Kidney glomerular epithelial cell (primary cell): ENCODE data around the gene ERFL.
"Not testable (repeated sequence)": the region's sequence is repeated elsewhere in the genome, so short reads cannot be mapped to it uniquely, and the experiment has no call there.

Experiments used
- DNase-seq: peaks from one replicate; lab custom pipeline; 2025; lab: John Stamatoyannopoulos, UW

ERFL gene

DNA sequence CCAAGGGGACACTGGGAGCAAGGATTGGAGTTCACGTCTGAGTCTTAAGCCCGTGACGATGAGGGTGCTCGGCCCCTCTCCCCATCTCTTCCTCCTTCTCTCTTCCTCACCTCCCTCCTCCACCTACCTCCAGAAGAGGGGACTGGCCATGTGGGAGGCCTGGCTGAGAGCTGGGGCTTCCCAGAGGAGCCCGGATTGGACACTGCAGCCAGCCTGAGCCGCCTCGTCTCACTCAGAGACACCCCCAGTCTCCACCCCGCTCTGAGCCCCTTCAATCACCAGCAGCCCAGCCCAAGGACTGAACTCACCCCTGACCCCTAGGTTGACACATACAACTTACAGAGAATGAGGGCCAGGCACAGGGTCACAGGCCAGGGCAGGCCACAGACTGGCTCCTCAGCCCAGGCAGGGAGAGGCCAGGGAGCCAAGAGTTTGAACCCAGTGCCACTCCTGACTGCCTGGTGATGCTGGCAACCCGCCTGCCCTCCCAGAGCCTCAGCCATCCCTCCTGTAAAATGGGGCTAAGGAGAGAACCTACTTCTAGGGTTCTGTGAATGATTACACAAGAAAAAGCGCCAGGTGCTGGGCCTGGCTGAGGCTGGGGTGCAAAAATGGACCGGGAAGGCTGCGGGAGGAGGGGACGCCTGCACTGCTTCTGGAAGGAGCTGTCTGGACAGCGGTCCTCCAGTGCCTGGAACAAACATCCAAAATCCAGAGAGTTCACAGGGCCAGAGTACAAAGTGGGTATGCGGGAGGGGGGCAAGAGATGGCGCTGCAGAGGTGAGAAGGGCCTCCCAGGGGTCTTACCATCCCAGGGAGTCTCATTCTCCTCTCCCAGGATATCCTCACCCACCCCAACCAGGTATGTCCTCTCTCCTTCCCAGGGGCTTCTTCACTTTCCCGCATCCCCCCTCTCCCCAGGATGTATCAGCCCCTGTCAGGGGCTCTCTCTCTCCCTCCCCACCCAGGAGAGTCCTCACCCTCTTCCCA, 50.0 kb downstream of the ERFL start:
- no peak for DNase-seq

GRCh38 chr19:41876847-41877832, 51.1 kb downstream of the ERFL start, which contains the start of gene CD79A:
CD79A (plus strand) TSS chr19:41877279; CDS start chr19:41877305, 26 bp downstream.
- DNase-seq, result no peak

DNA sequence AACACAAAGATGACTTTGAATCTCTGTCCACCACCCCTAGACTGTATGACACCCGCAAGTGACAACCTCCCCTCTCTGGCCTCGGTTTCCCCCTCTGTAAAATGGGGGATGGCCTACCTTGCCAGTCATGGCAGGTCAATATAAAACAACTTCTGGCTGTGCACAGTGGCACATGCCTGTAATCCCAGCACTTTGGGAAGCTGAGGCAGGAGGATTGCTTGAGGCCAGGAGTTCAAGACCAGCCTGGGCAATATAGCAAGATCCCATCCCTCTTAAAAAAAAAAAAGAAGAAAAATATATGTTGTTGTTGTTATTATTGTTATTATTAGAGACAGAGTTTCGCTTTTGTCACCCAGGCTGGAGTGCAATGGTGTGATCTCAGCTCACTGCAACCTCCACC, 52.3 kb downstream of the ERFL start:
- DNase-seq, result not testable (repeated sequence)

GRCh38 chr19:41872775-41873647, 55.2 kb downstream of the ERFL start:
- DNase-seq, result peak; percentile 33

- DNase-seq, result no peak
These were observed 55.9 kb downstream of the ERFL start for GRCh38 chr19:41872384-41872774.

DNA sequence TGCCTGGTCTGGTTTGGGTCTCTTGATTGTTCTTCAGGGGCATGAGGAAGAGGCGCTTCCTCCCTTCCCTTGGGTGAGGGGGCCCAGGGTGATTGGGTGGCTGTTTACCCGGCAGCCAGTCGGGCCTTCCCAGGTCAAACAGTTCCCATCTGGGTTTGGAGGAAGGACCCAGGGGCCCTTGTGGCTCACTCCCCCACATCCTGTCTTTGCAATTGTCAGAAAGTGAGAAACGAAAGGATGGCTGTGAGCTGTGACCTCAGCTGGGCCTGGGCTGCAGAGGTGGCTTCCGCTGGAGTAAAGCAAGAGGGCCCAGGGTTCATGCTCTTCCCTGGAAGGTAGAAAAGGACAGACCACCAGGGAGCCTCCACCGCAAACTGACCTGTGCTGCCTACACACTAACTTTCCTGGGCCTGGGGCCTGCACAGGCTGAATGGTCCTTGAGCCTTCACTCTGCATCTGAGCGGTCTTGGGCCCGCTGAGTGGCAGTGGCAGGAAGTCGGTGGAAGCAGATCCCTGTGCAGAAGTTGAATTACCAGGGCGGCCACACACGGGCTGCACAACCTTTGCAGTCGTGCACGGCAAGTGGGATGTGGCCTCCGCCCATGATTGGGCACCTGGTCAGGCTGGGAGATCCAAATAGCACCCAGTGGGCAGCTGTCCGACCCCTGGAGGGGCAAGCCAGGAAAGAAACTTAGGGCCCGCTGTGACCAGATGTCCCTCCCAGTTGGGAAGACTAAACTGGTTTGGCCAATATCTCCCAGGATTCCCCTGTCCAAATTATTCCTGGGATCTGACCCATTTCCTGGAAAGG, 56.5 kb downstream of the ERFL start:
- DNase-seq, result no peak

- DNase-seq, result no peak
These were observed 57.8 kb downstream of the ERFL start for GRCh38 chr19:41870401-41870873.

GRCh38 chr19:41869374-41869955, 58.8 kb downstream of the ERFL start:
- DNase-seq, result no peak

DNA sequence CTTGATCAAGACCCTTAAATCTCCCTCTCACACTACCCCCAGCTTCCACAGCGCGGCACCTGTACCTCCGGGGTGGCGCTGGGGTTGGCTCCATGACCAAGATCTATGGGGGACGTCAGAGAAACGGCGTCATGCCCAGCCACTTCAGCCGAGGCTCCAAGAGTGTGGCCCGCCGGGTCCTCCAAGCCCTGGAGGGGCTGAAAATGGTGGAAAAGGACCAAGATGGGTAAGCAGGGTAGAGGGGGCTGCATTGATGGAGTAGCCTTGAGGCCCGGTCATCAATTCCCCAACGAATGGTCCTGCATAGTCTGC, 59.3 kb downstream of the ERFL start:
- no peak for DNase-seq

GRCh38 chr19:41868120-41868988, 59.9 kb downstream of the ERFL start:
- DNase-seq, result no peak

- DNase-seq, result no peak
These were observed 62.0 kb downstream of the ERFL start for GRCh38 chr19:41866284-41866683.

DNA sequence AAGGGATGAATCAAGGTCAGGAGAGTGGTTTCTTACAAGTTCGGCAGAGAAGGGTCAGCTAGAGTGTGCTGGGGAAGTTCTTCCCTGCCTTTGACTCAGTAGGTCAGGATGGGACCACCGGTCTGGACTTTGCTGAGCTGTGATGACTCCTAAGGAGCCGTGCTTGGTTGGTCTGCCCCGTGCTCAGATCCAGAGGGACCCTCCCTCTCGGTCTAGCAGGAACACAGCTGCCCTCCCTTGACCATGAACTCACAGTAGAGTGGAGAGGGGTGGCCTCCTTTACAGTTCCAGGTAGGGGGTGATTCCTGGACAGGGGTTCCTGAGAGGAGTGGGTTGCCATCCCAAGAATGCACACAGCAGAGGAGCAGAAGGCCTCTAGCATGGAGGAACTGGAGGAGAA, 63.9 kb downstream of the ERFL start:
- no peak for DNase-seq

DNA sequence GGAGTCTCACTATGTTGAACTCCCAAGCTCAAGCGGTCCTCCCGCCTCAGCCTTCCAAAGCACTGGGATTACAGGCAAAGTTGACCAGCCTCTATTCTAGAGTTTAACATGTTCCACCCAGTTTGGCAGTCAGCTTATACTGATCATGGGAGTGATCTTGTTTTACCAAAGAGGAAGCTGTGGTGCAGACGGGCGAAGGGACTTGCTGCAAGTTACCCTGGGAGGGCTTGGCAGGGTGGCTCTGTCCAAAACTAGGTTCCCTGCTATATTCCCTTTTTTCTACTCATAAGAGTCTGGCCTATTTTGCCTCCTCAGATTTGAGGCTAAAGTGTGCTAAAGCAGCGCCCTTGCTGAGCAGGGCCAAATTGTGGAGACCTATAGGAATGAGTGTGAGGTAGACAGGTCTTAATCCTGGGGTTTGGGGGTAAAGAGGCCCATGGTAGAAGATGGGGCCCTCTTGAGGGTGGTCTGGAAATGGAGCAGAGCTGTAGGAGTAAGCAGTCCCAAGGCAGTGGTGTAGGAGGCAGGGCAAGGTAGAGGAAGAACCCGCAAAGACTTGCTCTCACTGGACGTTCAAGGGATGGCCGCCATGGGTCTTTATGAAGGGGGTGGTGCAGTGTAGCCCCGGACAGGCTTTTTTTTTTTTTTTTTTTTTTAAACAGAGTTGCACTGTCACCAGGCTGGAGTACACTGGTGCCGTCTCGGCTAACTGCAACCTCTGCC, 64.9 kb downstream of the ERFL start:
- no peak for DNase-seq

- DNase-seq, result no peak
These were observed 65.7 kb downstream of the ERFL start for GRCh38 chr19:41862445-41862986.

- DNase-seq, result no peak
These were observed 66.4 kb downstream of the ERFL start for GRCh38 chr19:41861846-41862245.

DNA sequence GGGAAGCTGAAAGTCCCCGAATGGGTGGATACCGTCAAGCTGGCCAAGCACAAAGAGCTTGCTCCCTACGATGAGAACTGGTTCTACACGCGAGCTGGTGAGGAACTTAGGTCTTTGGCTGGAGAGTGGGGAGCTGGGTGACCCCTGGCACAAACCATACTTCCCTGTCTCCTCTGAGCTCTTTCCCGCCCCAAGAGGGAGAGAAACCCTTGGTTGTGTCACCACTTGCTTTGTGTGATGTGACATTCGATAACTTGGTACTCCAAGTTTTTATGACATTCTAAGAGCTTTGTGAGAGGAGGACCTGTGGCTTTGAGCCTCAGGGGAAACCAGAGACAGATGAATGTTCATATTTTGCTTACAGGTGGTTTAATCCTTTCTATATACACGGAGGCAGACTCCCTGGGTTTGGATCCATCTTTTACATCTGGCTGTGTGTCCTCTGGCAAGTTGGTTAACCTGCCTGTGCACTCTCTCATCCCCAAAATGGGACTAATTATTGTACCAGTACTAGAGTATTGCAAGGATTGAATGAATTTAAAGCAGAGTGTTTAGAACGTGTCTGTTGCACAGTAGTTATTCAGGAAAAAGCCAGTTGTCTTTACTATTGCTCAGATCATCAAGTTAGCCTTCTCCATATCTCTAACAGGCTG, 67.0 kb downstream of the ERFL start:
- DNase-seq, result no peak

DNA sequence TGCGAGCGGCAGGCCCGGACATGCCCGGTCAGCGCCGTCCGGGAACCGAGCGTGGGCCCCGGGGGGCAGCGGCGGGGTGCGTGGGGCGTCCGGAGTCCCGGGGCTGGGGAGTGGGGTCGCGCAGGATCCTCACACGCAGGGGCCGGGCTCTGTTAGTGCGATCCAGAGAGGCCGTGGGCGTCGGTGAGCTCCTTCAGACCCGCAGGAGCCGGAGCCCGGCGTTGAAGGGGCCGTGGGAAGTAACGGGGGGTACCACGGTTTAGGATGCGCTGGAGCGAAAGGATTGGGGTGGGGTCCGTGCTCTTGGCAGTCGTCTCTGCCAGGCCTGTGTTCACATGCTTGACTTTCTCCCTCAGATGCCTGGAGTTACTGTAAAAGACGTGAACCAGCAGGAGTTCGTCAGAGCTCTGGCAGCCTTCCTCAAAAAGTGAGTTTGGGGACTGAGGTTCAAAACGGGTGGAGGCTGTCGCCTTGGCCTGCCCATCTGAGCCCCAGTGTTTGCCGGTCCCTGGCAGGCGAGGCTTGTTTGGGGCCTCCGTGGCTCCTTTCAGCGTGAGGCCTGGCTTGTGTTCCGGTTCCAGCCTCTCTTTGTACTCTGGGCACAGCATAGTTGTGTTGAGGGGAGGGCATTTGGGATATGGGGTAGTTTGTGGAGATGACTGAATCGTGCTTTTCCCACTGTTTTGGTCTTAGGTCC, 67.7 kb downstream of the ERFL start:
- no peak for DNase-seq
